Liver (tissue), 9 donors: Measurements from ENCODE around the gene FGF3. TPM values are rescaled to one million over a fixed set of nuclear protein-coding genes. Genes with fewer than 3 reads are reported as not detected.

ENCODE experiments used
- DNase-seq: peaks from one replicate; pipeline ENCODE4 v3.0.0-alpha.2; 2017; ENCODE audit warnings: low spot score
- H3K27ac ChIP-seq, 2 donors: one replicate each; pipeline ENCODE4 v1.7.0; 2013; ENCODE audit warnings: inconsistent platforms in 2 of 2, low read length in 2 of 2, control low read depth in 1 of 2, low read depth in 1 of 2, mild to moderate bottlenecking in 1 of 2
- H3K27me3 ChIP-seq, 4 donors: one replicate each; pipeline versions ENCODE4 v1.6.1 to v1.7.0; 2013; ENCODE audit warnings: low read length in 3 of 4, inconsistent platforms in 1 of 4, mild to moderate bottlenecking in 1 of 4, moderate library complexity in 1 of 4; ENCODE audit not compliant: control insufficient read depth in 4 of 4, insufficient read depth in 4 of 4
- H3K36me3 ChIP-seq, 4 donors: one replicate each; pipeline versions ENCODE4 v1.6.1 to v1.7.0; 2013; ENCODE audit warnings: low read length in 3 of 4, mild to moderate bottlenecking in 3 of 4, low read depth in 1 of 4, moderate library complexity in 1 of 4; ENCODE audit not compliant: control insufficient read depth in 4 of 4, insufficient read depth in 3 of 4
- H3K4me1 ChIP-seq, 4 donors: one replicate each; pipeline versions ENCODE4 v1.6.1 to v1.7.0; 2013; ENCODE audit warnings: low read length in 3 of 4, mild to moderate bottlenecking in 3 of 4, moderate library complexity in 1 of 4; ENCODE audit not compliant: control insufficient read depth in 4 of 4, insufficient read depth in 4 of 4
- H3K4me3 ChIP-seq, 3 donors: one replicate each; pipeline versions ENCODE4 v1.6.1 to v1.7.0; 2013; ENCODE audit warnings: low read length in 3 of 3, control low read depth in 1 of 3, low read depth in 1 of 3, mild to moderate bottlenecking in 1 of 3
- H3K9ac ChIP-seq, 2 donors: one replicate each; pipeline ENCODE4 v1.7.0; 2013; ENCODE audit warnings: low read length in 2 of 2, mild to moderate bottlenecking in 2 of 2, moderate library complexity in 2 of 2, control low read depth in 1 of 2, low read depth in 1 of 2
- H3K9me3 ChIP-seq, 4 donors: one replicate each; pipeline versions ENCODE4 v1.6.1 to v1.7.0; 2013; ENCODE audit warnings: low read length in 3 of 4; ENCODE audit not compliant: control insufficient read depth in 4 of 4
- EGR1 ChIP-seq, 2 donors: IDR thresholded peaks; 2 replicates each; pipeline ENCODE4 v1.6.1; 2016 to 2018; ENCODE audit warnings: antibody characterized with exemption in 2 of 2, low read depth in 2 of 2
- FOXA1 ChIP-seq: IDR thresholded peaks from 2 replicates; pipeline ENCODE4 v1.6.1; 2016; ENCODE audit warnings: antibody characterized with exemption
- FOXA2 ChIP-seq: IDR thresholded peaks from 2 replicates; pipeline ENCODE4 v1.6.1; 2016; ENCODE audit warnings: antibody characterized with exemption
- GABPA ChIP-seq, 2 donors: IDR thresholded peaks in 1 of 2; conservative IDR thresholded peaks in 1 of 2; 2 replicates each; pipeline ENCODE4 v1.6.1; 2016; ENCODE audit warnings: antibody characterized with exemption in 2 of 2, mild to moderate bottlenecking in 1 of 2, moderate library complexity in 1 of 2
- HNF4A ChIP-seq, 2 donors: conservative IDR thresholded peaks; 2 replicates each; pipeline ENCODE4 v1.6.1; 2016; ENCODE audit warnings: antibody characterized with exemption in 2 of 2, mild to moderate bottlenecking in 2 of 2
- HNF4G ChIP-seq: IDR thresholded peaks from 2 replicates; pipeline ENCODE4 v1.6.1; 2016; ENCODE audit warnings: antibody characterized with exemption
- JUND ChIP-seq, 2 donors: IDR thresholded peaks; 2 replicates each; pipeline ENCODE4 v1.6.1; 2016; ENCODE audit warnings: antibody characterized with exemption in 2 of 2
- MAX ChIP-seq: IDR thresholded peaks from 2 replicates; pipeline ENCODE4 v1.6.1; 2016; ENCODE audit warnings: antibody characterized with exemption
- NR2F2 ChIP-seq: IDR thresholded peaks from 2 replicates; pipeline ENCODE4 v1.6.1; 2016; ENCODE audit warnings: antibody characterized with exemption
- RAD21 ChIP-seq, 2 donors: IDR thresholded peaks; 2 replicates each; pipeline ENCODE4 v1.6.1; 2016; ENCODE audit warnings: antibody characterized with exemption in 2 of 2, mild to moderate bottlenecking in 2 of 2
- RXRA ChIP-seq, 2 donors: IDR thresholded peaks; 2 replicates each; pipeline ENCODE4 v1.6.1; 2017 to 2018; ENCODE audit warnings: antibody characterized with exemption in 2 of 2, mild to moderate bottlenecking in 1 of 2
- SP1 ChIP-seq: IDR thresholded peaks from 2 replicates; pipeline ENCODE4 v1.6.1; 2018; ENCODE audit warnings: antibody characterized with exemption, mild to moderate bottlenecking
- TAF1 ChIP-seq: conservative IDR thresholded peaks from 2 replicates; pipeline ENCODE4 v1.6.1; 2016; ENCODE audit warnings: antibody characterized with exemption, mild to moderate bottlenecking
- YY1 ChIP-seq: IDR thresholded peaks from 2 replicates; pipeline ENCODE4 v1.6.1; 2016; ENCODE audit warnings: antibody characterized with exemption, mild to moderate bottlenecking
- WGBS: extraction: QIAGEN DNeasy Blood & Tissue Kit; methylation state at CpG from one replicate; pipeline ENCODE4 v1.1.7; 2013; 5-methylcytosine and 5-hydroxymethylcytosine counted together
- polyA plus RNA-seq, 2 donors: library from polyadenylated mRNA; stranded (reverse) in 1 of 2; unstranded in 1 of 2; fragments of 200-250 nt in 1 of 2; fragments of >200 nt in 1 of 2; fragmentation: Nextera tagmentation in 1 of 2; extraction: Ambion mirVana in 1 of 2; gene quantifications; one replicate each; pipeline versions ENCODE4 v1.2.1 to v1.2.3, GENCODE V29; 2013 to 2015
- total RNA-seq, 2 donors: library from RNA; depleted of rRNA; stranded (reverse); fragments of >200 nt; gene quantifications; one replicate each; pipeline ENCODE4 v1.2.3, GENCODE V29; 2014
- TF ChIP-seq, protein P1 (sequence below): fragments of 150-350 bp; IDR thresholded peaks from 2 replicates; pipeline ENCODE4 v1.5.1; 2017; ENCODE audit warnings: improper control_type of control experiment, low read depth, low read length; ENCODE audit not compliant: missing input control
- TF ChIP-seq, protein P2 (sequence below): IDR thresholded peaks from 2 replicates; pipeline ENCODE4 v1.6.1; 2016; ENCODE audit warnings: antibody characterized with exemption, mild to moderate bottlenecking
- TF ChIP-seq, protein P3 (sequence below): IDR thresholded peaks from 2 replicates; pipeline ENCODE4 v1.6.1; 2016; ENCODE audit warnings: antibody characterized with exemption
- TF ChIP-seq, protein P4 (sequence below): IDR thresholded peaks from 2 replicates; pipeline ENCODE4 v1.6.1; 2016; ENCODE audit warnings: antibody characterized with exemption
- donor health status: healthy.
- donor health status: healthy.
- donor health status: healthy.
- donor health status: healthy.
- donor health status: healthy.

Gene FGF3
- total and polyA plus RNA-seq, 4 donors = not detected

GRCh38 chr11:69867076-69868005 lies 48.1 kb upstream of the FGF3 start:
- no peaks in the 10 kb centered on the region for H3K9me3 ChIP-seq
- H3K4me1 ChIP-seq = peaks cover 0 to 16% (median 7%) of the 10 kb centered on the region in 4 donors
- peak overlapping the region in 1 of 2 donors; percentile 64 for H3K27ac ChIP-seq
- no peaks in the 10 kb centered on the region for H3K36me3 ChIP-seq
- H3K9ac ChIP-seq = no peak overlapping the region
- TF ChIP-seq EGR1 (IDR thresholded peaks at IDR 0.05; ENCODE audit: low read depth in 2 of 2) = peak in 1 of 2 donors; percentile 43
- TF ChIP-seq RAD21 (IDR thresholded peaks at IDR 0.05) = peak in 1 of 2 donors; percentile 45
- TF ChIP-seq, protein P1, sequence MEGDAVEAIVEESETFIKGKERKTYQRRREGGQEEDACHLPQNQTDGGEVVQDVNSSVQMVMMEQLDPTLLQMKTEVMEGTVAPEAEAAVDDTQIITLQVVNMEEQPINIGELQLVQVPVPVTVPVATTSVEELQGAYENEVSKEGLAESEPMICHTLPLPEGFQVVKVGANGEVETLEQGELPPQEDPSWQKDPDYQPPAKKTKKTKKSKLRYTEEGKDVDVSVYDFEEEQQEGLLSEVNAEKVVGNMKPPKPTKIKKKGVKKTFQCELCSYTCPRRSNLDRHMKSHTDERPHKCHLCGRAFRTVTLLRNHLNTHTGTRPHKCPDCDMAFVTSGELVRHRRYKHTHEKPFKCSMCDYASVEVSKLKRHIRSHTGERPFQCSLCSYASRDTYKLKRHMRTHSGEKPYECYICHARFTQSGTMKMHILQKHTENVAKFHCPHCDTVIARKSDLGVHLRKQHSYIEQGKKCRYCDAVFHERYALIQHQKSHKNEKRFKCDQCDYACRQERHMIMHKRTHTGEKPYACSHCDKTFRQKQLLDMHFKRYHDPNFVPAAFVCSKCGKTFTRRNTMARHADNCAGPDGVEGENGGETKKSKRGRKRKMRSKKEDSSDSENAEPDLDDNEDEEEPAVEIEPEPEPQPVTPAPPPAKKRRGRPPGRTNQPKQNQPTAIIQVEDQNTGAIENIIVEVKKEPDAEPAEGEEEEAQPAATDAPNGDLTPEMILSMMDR = no peak
- TF ChIP-seq HNF4G = no peak
- peak; percentile 98 for TF ChIP-seq FOXA1
- TF ChIP-seq YY1 = no peak
- peak; percentile 88 for TF ChIP-seq SP1
- TF ChIP-seq, protein P2, sequence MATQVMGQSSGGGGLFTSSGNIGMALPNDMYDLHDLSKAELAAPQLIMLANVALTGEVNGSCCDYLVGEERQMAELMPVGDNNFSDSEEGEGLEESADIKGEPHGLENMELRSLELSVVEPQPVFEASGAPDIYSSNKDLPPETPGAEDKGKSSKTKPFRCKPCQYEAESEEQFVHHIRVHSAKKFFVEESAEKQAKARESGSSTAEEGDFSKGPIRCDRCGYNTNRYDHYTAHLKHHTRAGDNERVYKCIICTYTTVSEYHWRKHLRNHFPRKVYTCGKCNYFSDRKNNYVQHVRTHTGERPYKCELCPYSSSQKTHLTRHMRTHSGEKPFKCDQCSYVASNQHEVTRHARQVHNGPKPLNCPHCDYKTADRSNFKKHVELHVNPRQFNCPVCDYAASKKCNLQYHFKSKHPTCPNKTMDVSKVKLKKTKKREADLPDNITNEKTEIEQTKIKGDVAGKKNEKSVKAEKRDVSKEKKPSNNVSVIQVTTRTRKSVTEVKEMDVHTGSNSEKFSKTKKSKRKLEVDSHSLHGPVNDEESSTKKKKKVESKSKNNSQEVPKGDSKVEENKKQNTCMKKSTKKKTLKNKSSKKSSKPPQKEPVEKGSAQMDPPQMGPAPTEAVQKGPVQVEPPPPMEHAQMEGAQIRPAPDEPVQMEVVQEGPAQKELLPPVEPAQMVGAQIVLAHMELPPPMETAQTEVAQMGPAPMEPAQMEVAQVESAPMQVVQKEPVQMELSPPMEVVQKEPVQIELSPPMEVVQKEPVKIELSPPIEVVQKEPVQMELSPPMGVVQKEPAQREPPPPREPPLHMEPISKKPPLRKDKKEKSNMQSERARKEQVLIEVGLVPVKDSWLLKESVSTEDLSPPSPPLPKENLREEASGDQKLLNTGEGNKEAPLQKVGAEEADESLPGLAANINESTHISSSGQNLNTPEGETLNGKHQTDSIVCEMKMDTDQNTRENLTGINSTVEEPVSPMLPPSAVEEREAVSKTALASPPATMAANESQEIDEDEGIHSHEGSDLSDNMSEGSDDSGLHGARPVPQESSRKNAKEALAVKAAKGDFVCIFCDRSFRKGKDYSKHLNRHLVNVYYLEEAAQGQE = no peak
- TF ChIP-seq GABPA (IDR thresholded peaks at IDR 0.05 in 1 of 2, conservative IDR thresholded peaks at IDR 0.05 in 1 of 2) = peak in 1 of 2 donors; percentile 62
- peak; percentile 99 to 100 for TF ChIP-seq RXRA (IDR thresholded peaks at IDR 0.05)
- TF ChIP-seq, protein P3, sequence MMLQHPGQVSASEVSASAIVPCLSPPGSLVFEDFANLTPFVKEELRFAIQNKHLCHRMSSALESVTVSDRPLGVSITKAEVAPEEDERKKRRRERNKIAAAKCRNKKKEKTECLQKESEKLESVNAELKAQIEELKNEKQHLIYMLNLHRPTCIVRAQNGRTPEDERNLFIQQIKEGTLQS = peak; percentile 85
- peak; percentile 68 to 82 for TF ChIP-seq HNF4A (conservative IDR thresholded peaks at IDR 0.05)
- TF ChIP-seq, protein P4, sequence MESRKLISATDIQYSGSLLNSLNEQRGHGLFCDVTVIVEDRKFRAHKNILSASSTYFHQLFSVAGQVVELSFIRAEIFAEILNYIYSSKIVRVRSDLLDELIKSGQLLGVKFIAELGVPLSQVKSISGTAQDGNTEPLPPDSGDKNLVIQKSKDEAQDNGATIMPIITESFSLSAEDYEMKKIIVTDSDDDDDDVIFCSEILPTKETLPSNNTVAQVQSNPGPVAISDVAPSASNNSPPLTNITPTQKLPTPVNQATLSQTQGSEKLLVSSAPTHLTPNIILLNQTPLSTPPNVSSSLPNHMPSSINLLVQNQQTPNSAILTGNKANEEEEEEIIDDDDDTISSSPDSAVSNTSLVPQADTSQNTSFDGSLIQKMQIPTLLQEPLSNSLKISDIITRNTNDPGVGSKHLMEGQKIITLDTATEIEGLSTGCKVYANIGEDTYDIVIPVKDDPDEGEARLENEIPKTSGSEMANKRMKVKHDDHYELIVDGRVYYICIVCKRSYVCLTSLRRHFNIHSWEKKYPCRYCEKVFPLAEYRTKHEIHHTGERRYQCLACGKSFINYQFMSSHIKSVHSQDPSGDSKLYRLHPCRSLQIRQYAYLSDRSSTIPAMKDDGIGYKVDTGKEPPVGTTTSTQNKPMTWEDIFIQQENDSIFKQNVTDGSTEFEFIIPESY = no peak
- TF ChIP-seq MAX = peak; percentile 96
- TF ChIP-seq JUND (IDR thresholded peaks at IDR 0.05) = peak; percentile 79 to 80
- TF ChIP-seq TAF1 = no peak
- peak; percentile 98 for TF ChIP-seq FOXA2
- peak; percentile 39 for TF ChIP-seq NR2F2
- DNase-seq = no peak
- H3K4me3 ChIP-seq = no peak overlapping the region
- WGBS = 67% methylated on average over 30 of the region's 30 CpGs
- no peaks in the 10 kb centered on the region for H3K27me3 ChIP-seq
